Kidney (tissue), 14 donors: ENCODE measurements around the gene COMMD10. TPM values are rescaled to one million over a fixed set of nuclear protein-coding genes. Genes with fewer than 3 reads are reported as not detected.

Experiments used
- DNase-seq, 5 donors: peaks; one replicate each; pipeline ENCODE4 v3.0.0-alpha.2; 2013 to 2020
- FAIRE-seq: peaks from 2 replicates; lab custom pipeline; 2012; peaks lifted over from hg19 to GRCh38; lab: Jason Lieb, UNC
- H3K27ac ChIP-seq, 2 donors: one replicate each; pipeline ENCODE4 v1.7.0; 2013; ENCODE audit warnings: low read depth in 2 of 2, low read length in 2 of 2, inconsistent platforms in 1 of 2
- H3K27me3 ChIP-seq: one replicate; pipeline ENCODE4 v1.7.1; 2013; ENCODE audit warnings: low read length, inconsistent platforms; ENCODE audit not compliant: control insufficient read depth, insufficient read depth
- H3K36me3 ChIP-seq, 3 donors: one replicate each; pipeline versions ENCODE4 v1.7.0 to v1.7.1; 2013; ENCODE audit warnings: low read length in 3 of 3, control low read depth in 1 of 3, inconsistent platforms in 1 of 3; ENCODE audit not compliant: insufficient read depth in 3 of 3, control insufficient read depth in 2 of 3
- H3K4me1 ChIP-seq, 3 donors: one replicate each; pipeline versions ENCODE4 v1.7.0 to v1.7.1; 2013; ENCODE audit warnings: low read length in 3 of 3, inconsistent platforms in 1 of 3, low read depth in 1 of 3; ENCODE audit not compliant: control insufficient read depth in 2 of 3, insufficient read depth in 2 of 3
- H3K4me3 ChIP-seq, 3 donors: one replicate each; pipeline versions ENCODE4 v1.7.0 to v1.8.1; 2013; ENCODE audit warnings: low read length in 3 of 3, control low read depth in 1 of 3, inconsistent platforms in 1 of 3
- H3K9ac ChIP-seq, 3 donors: one replicate each; pipeline versions ENCODE4 v1.7.0 to v1.7.1; 2013; ENCODE audit warnings: low read length in 3 of 3, control low read depth in 1 of 3, inconsistent platforms in 1 of 3
- H3K9me3 ChIP-seq, 3 donors: one replicate each; pipeline versions ENCODE4 v1.7.0 to v1.7.1; 2013; ENCODE audit warnings: low read length in 3 of 3, control low read depth in 1 of 3, inconsistent platforms in 1 of 3; ENCODE audit not compliant: control insufficient read depth in 2 of 3, insufficient read depth in 1 of 3
- CTCF ChIP-seq: IDR thresholded peaks from 3 replicates; pipeline ENCODE4 v1.5.1; 2012; ENCODE audit warnings: mild to moderate bottlenecking, moderate library complexity, borderline replicate concordance; ENCODE audit not compliant: insufficient read depth; ENCODE audit errors: extremely low read depth
- intact Hi-C: fragments of 100-400 bp; cut with DNase I; formaldehyde crosslinking; loops from one replicate; pipeline ENCODE4 v1.11.1; 2022
- polyA plus RNA-seq: library from polyadenylated mRNA; stranded (reverse); fragments of 350-450 nt; fragmentation: Illumina TruSeq; extraction: RNeasy Lipid Tissue Mini Kit (QIAGEN cat#74804); gene quantifications from one replicate; pipeline ENCODE4 v1.2.3, GENCODE V29; 2014; ENCODE audit warnings: low read depth, low replicate concordance; ENCODE audit not compliant: insufficient read depth
- total RNA-seq: library from RNA; stranded (reverse); fragmentation: NEBNext Ultra II Directional; extraction: Animal tissue kit (Norgen Biotek cat#: 25700); gene quantifications from one replicate; pipeline ENCODE4 v1.2.1, GENCODE V29; 2021
- donor health status: control.
- donor health status: control.
- donor health status: control.
- donor health status: control.
- donor health status: control.
- donor health status: DM: yes; HTN: yes; CAD: no.
- donor health status: Normal renal cell carcinoma (clear cell type).

The COMMD10 gene
- total and polyA plus RNA-seq, 2 donors from 2014 or later = 37.6 to 41.1 TPM

- H3K27ac ChIP-seq = no peak overlapping the region
- no peaks in the 10 kb centered on the region for H3K27me3 ChIP-seq
- H3K9me3 ChIP-seq = no peaks in the 10 kb centered on the region
- H3K4me3 ChIP-seq = no peak overlapping the region
- intact Hi-C loops = no loop called here
- DNase-seq (peak in 2 of 5 donors; percentile 47 to 78), FAIRE-seq (no peak)
- no peaks in the 10 kb centered on the region for H3K36me3 ChIP-seq
- TF ChIP-seq CTCF = no peak
- H3K4me1 ChIP-seq = peaks cover 0 to 8% (median 0%) of the 10 kb centered on the region in 3 donors
- no peak overlapping the region for H3K9ac ChIP-seq
These were observed 153.2 kb downstream of the COMMD10 start for GRCh38 chr5:116237917-116238500.

- no peaks in the 10 kb centered on the region for H3K27me3 ChIP-seq
- peak in 2 of 5 donors; percentile 40 to 66 for DNase-seq
- no peak overlapping the region for H3K4me3 ChIP-seq
- H3K36me3 ChIP-seq = no peaks in the 10 kb centered on the region
- intact Hi-C loops = no loop called here
- no peak for TF ChIP-seq CTCF
- peaks cover 0 to 8% (median 0%) of the 10 kb centered on the region in 3 donors for H3K4me1 ChIP-seq
- H3K9ac ChIP-seq = no peak overlapping the region
- H3K9me3 ChIP-seq = peaks cover 0 to 8% (median 3%) of the 10 kb centered on the region in 3 donors
- FAIRE-seq = peak; percentile 37
- H3K27ac ChIP-seq = no peak overlapping the region
These were observed 157.5 kb downstream of the COMMD10 start for GRCh38 chr5:116242343-116242742.

GRCh38 chr5:116248432-116248831, 163.6 kb downstream of the COMMD10 start:
- Histone ChIP-seq H3K9ac (no peak overlapping the region), H3K4me3 (no peak overlapping the region), H3K9me3 (peaks cover 0 to 8% (median 3%) of the 10 kb centered on the region in 3 donors), H3K27ac (no peak overlapping the region), H3K4me1 (no peaks in the 10 kb centered on the region), H3K36me3 (no peaks in the 10 kb centered on the region), H3K27me3 (no peaks in the 10 kb centered on the region)
- intact Hi-C loops = no loop called here
- DNase-seq = no peak
- no peak for TF ChIP-seq CTCF
- no peak for FAIRE-seq

- FAIRE-seq (peak; percentile 80), DNase-seq (no peak)
- H3K27ac ChIP-seq = no peak overlapping the region
- no peak overlapping the region for H3K9ac ChIP-seq
- no peaks in the 10 kb centered on the region for H3K27me3 ChIP-seq
- no peak for TF ChIP-seq CTCF
- no peak overlapping the region for H3K4me3 ChIP-seq
- intact Hi-C loops = no loop called here
- H3K36me3 ChIP-seq = no peaks in the 10 kb centered on the region
- peaks cover 0 to 8% (median 3%) of the 10 kb centered on the region in 3 donors for H3K9me3 ChIP-seq
- no peaks in the 10 kb centered on the region for H3K4me1 ChIP-seq
These were observed 164.8 kb downstream of the COMMD10 start for GRCh38 chr5:116249648-116250047.
